ENCODE results near the gene E4F1.

DNA sequence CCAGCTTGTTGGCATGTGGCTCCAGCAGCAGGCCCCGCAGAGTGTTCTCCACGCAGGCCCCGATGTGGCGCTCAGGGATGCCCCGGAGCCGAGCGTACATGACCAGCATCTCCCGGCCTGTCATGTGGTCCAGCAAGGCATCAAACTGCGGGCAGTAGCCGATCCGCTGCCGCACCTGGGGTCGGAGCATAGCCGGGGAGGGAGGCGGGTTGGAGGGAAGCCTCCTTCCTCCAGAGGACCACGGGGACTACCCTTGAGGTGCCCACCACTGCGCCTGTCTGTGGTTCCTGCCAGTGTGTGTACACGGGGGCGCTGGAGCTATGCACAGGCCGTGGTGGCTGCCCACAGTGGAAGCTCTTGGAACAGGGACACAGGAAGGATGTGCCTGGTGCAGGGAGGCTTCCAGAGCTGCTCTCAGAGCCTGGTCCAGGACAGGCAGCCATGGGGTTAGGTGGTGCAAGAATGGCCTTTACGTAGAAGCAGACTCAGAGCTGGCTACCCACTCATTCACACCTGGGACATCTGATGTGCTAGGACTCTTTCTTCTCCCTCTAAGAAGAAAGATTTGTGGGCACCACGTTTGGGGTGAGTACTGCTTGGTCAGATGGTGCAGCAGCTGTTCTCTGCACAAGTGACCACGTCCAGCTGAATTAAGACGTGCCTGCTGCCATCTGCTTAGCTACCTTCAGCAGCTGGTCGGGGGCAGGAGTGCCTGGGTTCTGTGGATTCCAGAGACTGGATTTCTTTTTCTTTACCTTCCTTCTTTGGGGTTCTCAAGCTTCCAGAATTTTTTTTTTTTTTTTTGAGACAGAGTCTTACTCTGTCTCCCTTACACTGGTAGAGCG lies 55.8 kb downstream of the E4F1 start:
- TF ChIP-seq, protein P1, sequence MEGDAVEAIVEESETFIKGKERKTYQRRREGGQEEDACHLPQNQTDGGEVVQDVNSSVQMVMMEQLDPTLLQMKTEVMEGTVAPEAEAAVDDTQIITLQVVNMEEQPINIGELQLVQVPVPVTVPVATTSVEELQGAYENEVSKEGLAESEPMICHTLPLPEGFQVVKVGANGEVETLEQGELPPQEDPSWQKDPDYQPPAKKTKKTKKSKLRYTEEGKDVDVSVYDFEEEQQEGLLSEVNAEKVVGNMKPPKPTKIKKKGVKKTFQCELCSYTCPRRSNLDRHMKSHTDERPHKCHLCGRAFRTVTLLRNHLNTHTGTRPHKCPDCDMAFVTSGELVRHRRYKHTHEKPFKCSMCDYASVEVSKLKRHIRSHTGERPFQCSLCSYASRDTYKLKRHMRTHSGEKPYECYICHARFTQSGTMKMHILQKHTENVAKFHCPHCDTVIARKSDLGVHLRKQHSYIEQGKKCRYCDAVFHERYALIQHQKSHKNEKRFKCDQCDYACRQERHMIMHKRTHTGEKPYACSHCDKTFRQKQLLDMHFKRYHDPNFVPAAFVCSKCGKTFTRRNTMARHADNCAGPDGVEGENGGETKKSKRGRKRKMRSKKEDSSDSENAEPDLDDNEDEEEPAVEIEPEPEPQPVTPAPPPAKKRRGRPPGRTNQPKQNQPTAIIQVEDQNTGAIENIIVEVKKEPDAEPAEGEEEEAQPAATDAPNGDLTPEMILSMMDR (IDR thresholded peaks at IDR 0.05; ENCODE audit: extremely low read depth in 1 of 2, insufficient read depth in 1 of 2, low read depth in 1 of 2, low read length in 2 of 2): no peak
- TF ChIP-seq EZH2 (IDR thresholded peaks at IDR 0.05; ENCODE audit: borderline replicate concordance, low read depth, low read length, severe bottlenecking) (no peak), POLR2A (IDR thresholded peaks at IDR 0.05; ENCODE audit: low read depth, low read length) (no peak), POLR2AphosphoS5 (IDR thresholded peaks at IDR 0.05; ENCODE audit: insufficient read depth, low read depth, low read length) (no peak)

All from endothelial cell of umbilical vein (primary cell).